HG03103 (cell line): ENCODE measurements around the gene SMYD3.
"Not testable (repeated sequence)": the region's sequence is repeated elsewhere in the genome, so short reads cannot be mapped to it uniquely, and the experiment has no call there.

ENCODE experiments used
- ATAC-seq: cut with Tn5 transposase; IDR thresholded peaks from one replicate; pipeline ENCODE4 v1.9.1; 2021; ENCODE audit warnings: low read depth; ENCODE audit not compliant: unreplicated experiment

Gene SMYD3

GRCh38 chr1:246058466-246058865 lies 448.6 kb downstream of the SMYD3 start:
- ATAC-seq, result no peak

DNA sequence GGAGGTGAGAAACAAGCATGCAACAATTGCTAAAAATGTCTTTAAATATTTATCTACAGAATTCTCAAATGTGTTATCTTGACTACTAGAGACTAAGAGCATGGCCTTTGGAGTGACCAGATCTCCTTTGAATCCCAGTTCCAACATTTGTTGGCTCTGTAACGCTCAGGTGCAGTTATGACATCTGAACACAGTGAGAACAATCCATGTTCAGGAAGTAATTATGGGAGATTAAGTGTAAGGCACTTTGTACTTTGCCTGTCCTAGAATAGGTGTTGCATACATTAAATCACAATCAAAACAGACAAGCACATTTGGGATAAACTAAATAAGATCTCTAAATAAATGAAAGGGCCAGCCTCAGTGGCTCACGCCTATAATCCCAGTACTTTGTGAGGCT lies 454.5 kb downstream of the SMYD3 start:
- no peak for ATAC-seq

DNA sequence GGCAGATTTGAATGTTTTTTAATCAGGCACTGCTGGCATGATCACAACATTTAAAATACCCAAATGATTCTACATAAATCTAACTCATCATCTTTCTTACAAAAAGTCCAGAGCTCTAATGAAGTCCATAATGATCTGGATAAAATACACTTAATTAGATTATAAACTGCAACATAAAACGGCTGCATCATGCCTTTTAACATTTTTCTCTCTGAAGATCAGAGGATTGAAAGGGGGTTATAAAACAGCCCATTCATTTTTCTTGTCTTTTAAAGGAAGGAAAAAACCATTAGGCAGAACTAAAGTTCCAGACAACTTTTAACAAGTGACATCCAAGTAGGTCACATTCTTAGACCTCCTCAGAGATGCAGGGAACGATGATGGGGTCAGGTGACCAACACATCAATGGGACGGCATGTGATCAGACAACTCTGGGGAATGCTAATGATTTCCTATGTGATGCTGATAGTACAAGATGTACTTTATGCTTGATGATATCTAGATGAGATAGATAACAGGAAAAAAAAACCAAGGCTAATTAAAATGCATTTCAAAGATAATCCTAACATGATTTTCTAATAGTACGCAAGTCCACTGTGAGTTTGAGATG lies 455.1 kb downstream of the SMYD3 start:
- ATAC-seq, result no peak

DNA sequence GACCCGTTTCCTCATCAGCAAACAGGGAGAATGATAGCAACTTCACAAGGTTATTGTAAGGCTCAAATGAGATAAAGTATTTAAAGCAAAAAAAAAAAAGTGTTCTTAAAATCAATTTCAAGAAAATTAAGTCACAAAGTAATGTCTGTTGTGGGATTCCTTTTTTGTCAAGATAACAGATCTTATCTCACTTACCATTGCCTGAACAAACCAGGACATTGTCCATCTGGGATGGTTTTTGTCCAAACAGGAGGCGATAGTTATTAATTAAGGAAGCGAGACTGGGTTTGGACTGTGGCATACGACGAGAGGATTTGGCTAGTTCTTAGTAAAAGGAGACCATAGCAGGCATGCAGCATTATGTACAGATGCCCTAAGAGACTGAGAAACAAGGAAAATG lies 458.4 kb downstream of the SMYD3 start:
- ATAC-seq, result no peak

- no peak for ATAC-seq
Observed at GRCh38 chr1:246043556-246043955, 463.5 kb downstream of the SMYD3 start.

DNA sequence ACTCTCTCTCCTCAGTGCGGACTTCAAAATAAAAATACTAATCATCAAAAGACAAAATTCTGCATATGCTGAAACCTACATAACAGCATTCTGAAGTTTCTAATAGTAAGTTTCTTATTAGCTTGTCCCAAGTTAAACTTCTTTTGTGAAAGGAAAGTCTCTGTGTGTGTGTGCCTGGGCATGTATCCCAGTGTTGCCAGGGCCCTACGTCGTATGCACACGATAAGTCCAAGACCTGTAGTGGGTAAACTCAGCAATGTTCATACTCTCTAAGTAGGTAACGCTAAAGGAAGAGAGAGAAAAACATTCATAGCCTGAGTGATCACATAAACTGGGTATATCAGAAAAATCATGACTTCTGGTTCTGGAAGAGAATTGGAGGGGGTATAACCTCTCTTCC lies 465.7 kb downstream of the SMYD3 start:
- ATAC-seq, result no peak

DNA sequence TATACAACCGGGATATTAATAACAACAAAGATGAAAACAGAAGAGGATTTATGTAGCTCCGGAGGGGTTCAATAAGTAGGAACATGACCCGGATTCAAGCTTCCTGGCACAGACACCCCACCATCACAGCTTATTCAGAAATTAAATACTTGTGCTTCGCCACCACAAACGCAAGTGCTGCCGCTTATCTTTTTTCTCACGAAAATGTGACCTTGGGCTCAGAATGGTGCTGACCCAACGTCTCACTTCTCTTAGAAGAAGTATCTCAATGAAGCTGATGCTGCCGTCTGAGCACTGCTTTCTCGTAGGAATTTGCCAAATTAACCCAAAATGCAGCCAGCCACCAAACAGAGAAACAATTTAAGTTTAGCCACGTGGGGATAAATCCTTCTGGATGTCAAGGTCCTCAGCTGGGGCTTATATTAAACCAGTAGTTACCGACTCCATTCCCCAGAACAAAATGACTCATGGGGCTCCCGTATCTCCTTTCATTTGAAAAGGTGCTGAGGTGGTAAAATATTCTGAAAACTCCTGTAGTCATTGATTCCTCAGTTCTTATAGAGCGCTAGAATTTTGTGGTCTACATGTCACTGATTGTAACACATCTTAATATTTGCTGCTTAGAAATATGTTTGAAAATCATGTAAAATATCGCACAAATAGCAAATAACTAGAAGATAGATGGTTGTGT lies 466.7 kb downstream of the SMYD3 start:
- ATAC-seq, result no peak

- ATAC-seq, result no peak
Observed at GRCh38 chr1:246039584-246039983, 467.5 kb downstream of the SMYD3 start.

- no peak for ATAC-seq
Observed at GRCh38 chr1:246037832-246038231, 469.2 kb downstream of the SMYD3 start.

DNA sequence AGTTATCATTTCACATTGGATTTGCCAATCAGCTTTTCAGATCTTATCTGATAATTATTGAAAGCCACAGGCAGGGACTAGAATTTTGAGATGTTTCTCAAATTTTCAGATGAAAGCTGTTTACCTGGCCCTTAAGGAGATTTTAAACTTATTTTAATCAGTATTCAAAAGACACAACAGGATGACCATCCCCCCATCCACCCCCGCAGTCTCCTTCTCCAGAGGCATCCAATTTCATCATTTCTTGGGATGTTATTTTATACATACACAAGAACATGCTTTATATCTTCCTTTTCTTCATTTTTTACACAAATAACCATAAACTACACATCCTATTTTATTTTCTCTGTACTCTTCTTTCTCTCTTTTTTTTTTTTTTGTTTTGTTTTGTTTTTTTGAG lies 470.9 kb downstream of the SMYD3 start:
- ATAC-seq, result no peak

DNA sequence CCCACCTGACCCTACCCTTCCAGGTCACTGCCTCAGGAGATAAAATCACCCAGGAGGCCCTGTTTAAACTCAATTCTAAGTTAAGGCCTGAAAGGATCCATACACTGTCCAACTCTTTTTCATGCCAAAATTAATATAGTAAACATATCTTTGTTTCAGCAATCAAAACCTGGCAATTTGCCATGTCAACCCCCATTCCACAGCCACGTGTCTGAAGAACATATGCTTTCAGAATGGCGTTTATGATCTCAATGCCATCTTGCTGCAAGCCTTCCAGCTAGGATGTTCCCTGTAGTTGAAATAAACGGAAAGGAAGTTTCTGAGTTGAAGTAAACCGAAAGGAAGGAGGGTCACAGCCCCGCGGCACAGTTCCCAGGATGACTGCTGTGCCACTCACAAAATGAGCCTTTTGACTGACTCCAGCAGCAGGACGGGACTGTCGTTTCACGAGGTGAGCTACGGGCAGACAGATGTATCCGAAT lies 472.0 kb downstream of the SMYD3 start:
- no peak for ATAC-seq

- no peak for ATAC-seq
Observed at GRCh38 chr1:246034630-246035029, 472.4 kb downstream of the SMYD3 start.

DNA sequence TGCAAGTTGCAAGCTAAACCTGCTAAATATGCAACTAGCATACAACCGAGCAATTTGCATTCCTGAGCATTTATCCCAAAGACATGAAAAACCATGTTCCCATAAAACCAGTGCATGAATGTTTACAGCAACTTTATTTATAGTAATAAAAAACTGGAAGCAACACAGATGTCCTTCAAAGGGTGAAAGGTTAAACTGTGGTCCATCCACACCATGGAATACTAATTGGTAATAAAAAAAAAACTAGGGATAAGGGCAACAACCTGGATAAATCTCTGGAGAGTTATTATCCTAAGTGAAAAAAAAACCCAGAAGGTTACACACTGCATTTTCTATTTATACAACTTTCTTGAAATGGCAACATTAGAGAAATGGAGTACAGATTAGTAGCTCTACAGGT lies 474.1 kb downstream of the SMYD3 start:
- no peak for ATAC-seq

GRCh38 chr1:246032031-246032551 lies 475.0 kb downstream of the SMYD3 start:
- no peak for ATAC-seq

DNA sequence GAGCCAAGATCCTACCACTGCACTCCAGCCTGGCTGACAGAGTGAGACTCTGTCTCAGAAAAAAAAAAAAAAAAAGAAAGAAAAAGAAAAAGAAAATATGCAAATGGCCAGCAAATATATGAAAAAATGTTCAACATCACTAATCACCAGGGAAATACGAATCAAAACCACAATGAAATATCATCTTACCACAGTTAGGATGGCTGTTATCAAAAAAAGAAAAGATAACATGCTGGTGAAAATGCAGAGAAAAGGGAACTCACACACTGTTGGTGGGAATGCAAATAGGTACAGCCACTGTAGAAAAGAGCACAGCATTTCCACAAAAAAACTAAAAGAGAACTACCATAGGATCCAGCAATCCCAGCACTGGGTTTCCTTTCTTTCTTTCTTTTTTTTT lies 477.5 kb downstream of the SMYD3 start:
- ATAC-seq, result no peak

DNA sequence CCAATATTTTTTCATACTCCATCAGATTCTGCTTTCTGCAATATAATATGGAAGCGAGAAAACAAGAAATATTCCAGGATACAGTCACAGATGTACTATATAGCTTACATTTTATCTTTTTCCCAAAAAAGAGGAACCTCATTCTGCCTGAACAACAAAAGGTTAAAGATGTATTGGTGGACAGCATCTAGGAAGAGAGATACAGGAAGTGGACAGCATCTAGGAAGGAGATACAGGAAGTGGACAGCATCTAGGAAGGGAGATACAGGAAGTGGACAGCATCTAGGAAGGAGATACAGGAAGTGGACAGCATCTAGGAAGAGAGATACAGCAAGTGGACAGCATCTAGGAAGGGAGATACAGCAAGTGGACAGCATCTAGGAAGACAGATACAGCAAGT lies 483.0 kb downstream of the SMYD3 start:
- ATAC-seq, result not testable (repeated sequence)

GRCh38 chr1:246020211-246020954 lies 486.7 kb downstream of the SMYD3 start:
- ATAC-seq, result peak; percentile 69

- no peak for ATAC-seq
Observed at GRCh38 chr1:246018146-246018545, 488.9 kb downstream of the SMYD3 start.

DNA sequence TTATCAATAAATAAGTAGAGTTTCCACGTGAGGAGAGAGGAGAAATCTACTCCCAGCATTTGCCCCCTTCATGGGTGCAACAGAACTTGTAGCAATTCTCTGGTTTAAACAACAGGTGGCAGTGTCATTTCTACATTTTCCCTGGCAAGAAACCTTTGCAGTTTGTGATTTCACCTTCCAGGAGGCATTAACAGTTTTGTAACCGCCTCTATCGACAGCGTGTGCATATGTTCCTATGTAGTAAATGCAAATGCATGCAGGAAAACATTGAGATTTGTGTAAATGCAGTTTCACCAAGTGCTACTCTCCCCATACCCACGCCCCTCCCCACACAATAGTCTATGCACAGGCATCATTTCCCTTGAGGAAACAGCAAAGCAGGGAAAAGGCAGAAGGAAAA lies 494.7 kb downstream of the SMYD3 start:
- ATAC-seq, result no peak

- ATAC-seq, result no peak
Observed at GRCh38 chr1:246010386-246010785, 496.7 kb downstream of the SMYD3 start.

DNA sequence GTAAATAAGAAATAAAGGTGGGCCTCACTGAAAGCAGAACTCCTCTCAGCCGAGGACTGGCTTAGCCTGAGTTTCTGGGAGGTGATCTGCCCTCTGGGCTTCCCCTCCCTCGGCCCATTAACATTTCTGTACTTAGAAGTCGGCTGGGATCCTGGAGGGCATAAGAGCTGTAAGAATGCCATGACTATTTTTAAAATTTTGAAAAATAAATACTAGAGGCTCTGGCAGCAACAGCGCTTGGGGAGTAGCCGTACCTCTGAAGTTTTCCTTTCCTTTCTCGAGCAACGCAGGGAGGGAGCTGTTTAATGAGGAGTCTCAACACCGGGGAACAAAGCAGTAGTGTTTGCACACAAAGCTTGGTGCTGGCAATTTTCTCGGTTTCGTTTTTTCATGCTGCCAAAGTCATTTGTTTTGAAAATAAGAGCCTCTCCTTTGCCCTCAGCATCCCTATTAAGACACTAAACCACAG lies 498.7 kb downstream of the SMYD3 start:
- no peak for ATAC-seq
